ENCODE measurements around the gene DCTN1. TPM values are rescaled to one million over a fixed set of nuclear protein-coding genes. Genes with fewer than 3 reads are reported as not detected.
A peak's percentile ranks its signal among the peaks of the same experiment; 100 is the strongest.

Gene DCTN1
- total RNA-seq, 1 experiment from 2014 or later: 172 TPM

DNA sequence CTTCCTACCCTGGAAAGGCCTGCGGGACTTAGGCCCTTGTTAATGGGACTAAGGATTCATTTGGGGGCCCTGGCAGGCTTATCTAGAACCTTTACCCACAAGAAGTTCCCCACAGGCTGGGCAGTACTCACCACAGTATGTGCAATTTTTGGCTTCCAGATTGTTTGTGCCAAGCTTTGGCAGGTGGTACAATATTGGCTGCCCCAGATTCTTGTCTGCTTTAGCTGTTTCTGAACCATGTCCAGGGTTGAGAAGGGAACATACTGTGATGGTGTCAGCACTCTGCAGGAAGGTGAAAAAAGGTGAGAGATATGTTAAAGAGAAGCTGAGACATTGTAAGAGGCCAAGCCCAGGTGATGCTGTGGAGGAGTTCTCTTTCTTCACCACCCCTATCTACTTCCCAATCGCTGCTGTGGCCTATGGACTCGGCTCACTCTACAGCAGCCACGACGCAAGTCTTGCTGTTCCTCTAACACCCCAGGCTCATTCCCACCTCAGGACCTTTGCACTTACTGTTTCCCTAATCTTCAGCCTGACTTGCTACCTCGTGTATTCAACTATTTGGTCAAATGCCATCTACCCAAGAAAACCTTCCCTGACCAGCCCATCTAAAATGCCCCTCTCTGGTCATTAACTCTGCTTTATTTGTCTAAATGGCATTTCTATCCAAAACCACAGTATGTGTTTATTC is 46.1 kb downstream of the DCTN1 start:
- Histone ChIP-seq H3K36me3 (ENCODE audit: insufficient read depth, low read length, poor library complexity, severe bottlenecking) (no peaks in the 10 kb centered on the region), H3K27ac (ENCODE audit: low read depth, low read length, poor library complexity, severe bottlenecking) (no peak overlapping the region), H3K4me1 (ENCODE audit: insufficient read depth, low read length, poor library complexity, severe bottlenecking) (no peaks in the 10 kb centered on the region), H3K27me3 (replicated peaks; ENCODE audit: insufficient read depth, low read depth, low read length, poor library complexity) (no peaks in the 10 kb centered on the region), H3K9me3 (ENCODE audit: low read depth, low read length, poor library complexity, severe bottlenecking) (no peaks in the 10 kb centered on the region), H3K4me3 (ENCODE audit: low read depth, low read length, poor library complexity, severe bottlenecking) (no peak overlapping the region)
- no TSS peak for BruUV-seq (replicated peaks)
- DNase-seq (ENCODE audit: low spot score): no peak
- POLR2A ChIA-PET (ENCODE audit: low non-redundant PET): no interaction called here
- intact Hi-C loops (cut with micrococcal nuclease; ENCODE audit: unreplicated experiment): loop anchor here (2.0 to 10.0 kb wide), 2 partner anchors 83 to 201 kb away; no protein-coding TSS in a partner anchor
- TF ChIP-seq, protein P1, sequence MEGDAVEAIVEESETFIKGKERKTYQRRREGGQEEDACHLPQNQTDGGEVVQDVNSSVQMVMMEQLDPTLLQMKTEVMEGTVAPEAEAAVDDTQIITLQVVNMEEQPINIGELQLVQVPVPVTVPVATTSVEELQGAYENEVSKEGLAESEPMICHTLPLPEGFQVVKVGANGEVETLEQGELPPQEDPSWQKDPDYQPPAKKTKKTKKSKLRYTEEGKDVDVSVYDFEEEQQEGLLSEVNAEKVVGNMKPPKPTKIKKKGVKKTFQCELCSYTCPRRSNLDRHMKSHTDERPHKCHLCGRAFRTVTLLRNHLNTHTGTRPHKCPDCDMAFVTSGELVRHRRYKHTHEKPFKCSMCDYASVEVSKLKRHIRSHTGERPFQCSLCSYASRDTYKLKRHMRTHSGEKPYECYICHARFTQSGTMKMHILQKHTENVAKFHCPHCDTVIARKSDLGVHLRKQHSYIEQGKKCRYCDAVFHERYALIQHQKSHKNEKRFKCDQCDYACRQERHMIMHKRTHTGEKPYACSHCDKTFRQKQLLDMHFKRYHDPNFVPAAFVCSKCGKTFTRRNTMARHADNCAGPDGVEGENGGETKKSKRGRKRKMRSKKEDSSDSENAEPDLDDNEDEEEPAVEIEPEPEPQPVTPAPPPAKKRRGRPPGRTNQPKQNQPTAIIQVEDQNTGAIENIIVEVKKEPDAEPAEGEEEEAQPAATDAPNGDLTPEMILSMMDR (conservative IDR thresholded peaks at IDR 0.05; ENCODE audit: low read depth, low read length): no peak
- TF ChIP-seq EZH2 (IDR thresholded peaks at IDR 0.05; ENCODE audit: borderline replicate concordance, low read depth, low read length, poor library complexity, severe bottlenecking): no peak
- CTCF ChIA-PET: interaction anchor here (1.0 to 1.6 kb wide), 7 partner anchors 10 to 510 kb away, joined by 3 to 14 read pairs (median 3); no protein-coding TSS in a partner anchor

DNA sequence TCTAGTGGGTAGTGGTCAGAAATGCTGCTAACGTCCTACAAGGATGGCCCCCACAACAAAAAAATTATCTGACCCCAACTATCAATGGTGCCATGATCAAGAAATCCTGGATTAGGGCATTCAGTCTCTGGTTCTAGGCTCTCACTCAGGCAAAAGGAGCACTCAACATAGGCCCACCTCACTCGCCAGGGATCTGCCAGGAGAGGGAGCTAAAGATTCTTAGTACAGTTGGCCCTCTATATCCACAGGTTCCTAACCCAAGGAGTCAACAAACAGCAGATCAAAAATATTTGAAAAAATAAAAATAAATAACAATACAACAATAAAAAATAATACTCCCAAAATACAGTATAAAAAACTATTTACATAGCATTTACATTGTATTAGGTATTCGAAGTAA is 46.9 kb downstream of the DCTN1 start:
- H3K9me3 ChIP-seq (ENCODE audit: low read depth, low read length, poor library complexity, severe bottlenecking): no peaks in the 10 kb centered on the region
- CTCF ChIA-PET: interaction anchor here (0.6 kb wide), 1 partner anchor 199 kb away, joined by 3 read pairs; no protein-coding TSS in a partner anchor
- H3K27me3 ChIP-seq (replicated peaks; ENCODE audit: insufficient read depth, low read depth, low read length, poor library complexity): no peaks in the 10 kb centered on the region
- no peaks in the 10 kb centered on the region for H3K36me3 ChIP-seq (ENCODE audit: insufficient read depth, low read length, poor library complexity, severe bottlenecking)
- intact Hi-C loops (cut with micrococcal nuclease; ENCODE audit: unreplicated experiment): loop anchor here (10.0 kb wide), 1 partner anchor 202 kb away; no protein-coding TSS in a partner anchor
- peak; percentile 48 for DNase-seq (ENCODE audit: low spot score)
- no TSS peak for BruUV-seq (replicated peaks)
- TF ChIP-seq, protein P1 (conservative IDR thresholded peaks at IDR 0.05; ENCODE audit: low read depth, low read length): peak; percentile 67
- no peak for TF ChIP-seq EZH2 (IDR thresholded peaks at IDR 0.05; ENCODE audit: borderline replicate concordance, low read depth, low read length, poor library complexity, severe bottlenecking)
- no peak overlapping the region for H3K4me3 ChIP-seq (ENCODE audit: low read depth, low read length, poor library complexity, severe bottlenecking)
- H3K4me1 ChIP-seq (ENCODE audit: insufficient read depth, low read length, poor library complexity, severe bottlenecking): no peaks in the 10 kb centered on the region
- POLR2A ChIA-PET (ENCODE audit: low non-redundant PET): no interaction called here
- no peak overlapping the region for H3K27ac ChIP-seq (ENCODE audit: low read depth, low read length, poor library complexity, severe bottlenecking)

DNA sequence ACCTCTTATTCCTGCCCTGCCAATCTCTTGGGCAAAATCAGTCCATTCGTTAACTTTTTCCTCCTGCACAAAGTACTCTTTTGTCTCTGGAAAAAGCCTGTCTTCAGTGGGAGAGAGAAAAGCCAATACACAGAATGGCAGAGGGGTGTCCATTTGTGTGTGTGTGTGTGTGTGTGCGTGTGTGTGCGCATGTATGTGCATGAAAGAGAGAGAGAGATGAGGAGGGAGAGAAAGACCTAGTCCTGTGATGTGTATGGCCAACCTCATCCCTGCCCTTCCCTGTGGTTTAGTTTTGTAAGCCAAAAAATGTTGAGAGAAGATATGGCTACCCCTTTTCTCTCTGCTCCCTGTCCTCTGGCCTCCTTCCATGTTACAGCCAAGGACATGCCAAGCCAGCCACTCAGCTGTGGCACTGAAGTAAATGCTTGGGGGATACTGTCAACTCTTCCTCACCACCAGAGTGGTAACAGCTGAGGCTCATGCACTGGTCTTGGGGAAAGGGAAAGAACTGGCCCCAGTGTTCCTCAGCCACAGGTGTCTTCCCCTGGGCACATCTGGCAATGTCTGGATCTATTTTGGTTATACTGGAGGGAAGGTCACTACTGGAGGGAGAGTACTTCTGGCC is 47.4 kb downstream of the DCTN1 start:
- BruUV-seq (replicated peaks): no TSS peak
- CTCF ChIA-PET: no interaction called here
- TF ChIP-seq EZH2 (IDR thresholded peaks at IDR 0.05; ENCODE audit: borderline replicate concordance, low read depth, low read length, poor library complexity, severe bottlenecking): no peak
- TF ChIP-seq, protein P1 (conservative IDR thresholded peaks at IDR 0.05; ENCODE audit: low read depth, low read length): no peak
- DNase-seq (ENCODE audit: low spot score): no peak
- Histone ChIP-seq H3K9me3 (ENCODE audit: low read depth, low read length, poor library complexity, severe bottlenecking) (no peaks in the 10 kb centered on the region), H3K4me3 (ENCODE audit: low read depth, low read length, poor library complexity, severe bottlenecking) (no peak overlapping the region), H3K4me1 (ENCODE audit: insufficient read depth, low read length, poor library complexity, severe bottlenecking) (no peaks in the 10 kb centered on the region), H3K36me3 (ENCODE audit: insufficient read depth, low read length, poor library complexity, severe bottlenecking) (no peaks in the 10 kb centered on the region), H3K27ac (ENCODE audit: low read depth, low read length, poor library complexity, severe bottlenecking) (no peak overlapping the region), H3K27me3 (replicated peaks; ENCODE audit: insufficient read depth, low read depth, low read length, poor library complexity) (no peaks in the 10 kb centered on the region)
- POLR2A ChIA-PET (ENCODE audit: low non-redundant PET): no interaction called here
- intact Hi-C loops (cut with micrococcal nuclease; ENCODE audit: unreplicated experiment): loop anchor here (10.0 kb wide), 1 partner anchor 202 kb away; no protein-coding TSS in a partner anchor
